HL-60 (cell line): ENCODE data around the gene PGM5.

ENCODE experiments used
- DNase-seq, 2 experiments: peaks; one replicate each; pipeline ENCODE4 v3.0.0-alpha.2; 2010 to 2020; ENCODE audit warnings: low read depth in 1 of 2, low spot score in 1 of 2
- H3K27ac ChIP-seq: fragments of 250-450 bp; sonication (Bioruptor Pico); replicated peaks from 2 replicates; pipeline ENCODE4 v1.5.1; 2020; ENCODE audit warnings: mild to moderate bottlenecking, moderate library complexity
- H3K27me3 ChIP-seq: fragments of 250-450 bp; sonication (Bioruptor Pico); 2 replicates; pipeline ENCODE4 v1.5.1; 2021; ENCODE audit warnings: mild to moderate bottlenecking, moderate library complexity; ENCODE audit not compliant: insufficient read depth, poor library complexity, severe bottlenecking
- H3K4me3 ChIP-seq: replicated peaks from 2 replicates; pipeline ENCODE4 v1.5.1; 2011; ENCODE audit warnings: mild to moderate bottlenecking, control low read depth, low read length; ENCODE audit not compliant: insufficient read depth
- CTCF ChIP-seq: IDR thresholded peaks from one replicate; pipeline ENCODE4 v1.5.1; 2011; ENCODE audit warnings: low read length, control low read depth, inconsistent platforms; ENCODE audit not compliant: insufficient read depth
- GABPA ChIP-seq: IDR thresholded peaks from 2 replicates; pipeline ENCODE4 v1.6.1; 2012; ENCODE audit warnings: low read depth
- POLR2AphosphoS5 ChIP-seq: IDR thresholded peaks from 2 replicates; pipeline ENCODE4 v1.6.1; 2012; ENCODE audit warnings: low read depth
- SPI1 ChIP-seq: IDR thresholded peaks from 2 replicates; pipeline ENCODE4 v1.6.1; 2012; ENCODE audit warnings: low read depth, mild to moderate bottlenecking, borderline replicate concordance
- TF ChIP-seq, protein P1 (sequence below): IDR thresholded peaks from 2 replicates; pipeline ENCODE4 v1.6.1; 2012; ENCODE audit warnings: low read depth; ENCODE audit not compliant: insufficient replicate concordance

Gene PGM5

GRCh38 chr9:68540712-68541535 lies 184.5 kb downstream of the PGM5 start, which contains the start of gene TMEM252:
Gene TMEM252 (minus strand): TSS chr9:68540883. CDS start chr9:68540814, 69 bp downstream.
- Histone ChIP-seq H3K27ac (no peak within 1 kb of the TSS), H3K27me3 (no peaks in the 10 kb centered on the region), H3K4me3 (no peak within 1 kb of the TSS)
- no peak for DNase-seq
- TF ChIP-seq SPI1 (no peak), GABPA (no peak), CTCF (no peak), POLR2AphosphoS5 (no peak)
- TF ChIP-seq, protein P1, sequence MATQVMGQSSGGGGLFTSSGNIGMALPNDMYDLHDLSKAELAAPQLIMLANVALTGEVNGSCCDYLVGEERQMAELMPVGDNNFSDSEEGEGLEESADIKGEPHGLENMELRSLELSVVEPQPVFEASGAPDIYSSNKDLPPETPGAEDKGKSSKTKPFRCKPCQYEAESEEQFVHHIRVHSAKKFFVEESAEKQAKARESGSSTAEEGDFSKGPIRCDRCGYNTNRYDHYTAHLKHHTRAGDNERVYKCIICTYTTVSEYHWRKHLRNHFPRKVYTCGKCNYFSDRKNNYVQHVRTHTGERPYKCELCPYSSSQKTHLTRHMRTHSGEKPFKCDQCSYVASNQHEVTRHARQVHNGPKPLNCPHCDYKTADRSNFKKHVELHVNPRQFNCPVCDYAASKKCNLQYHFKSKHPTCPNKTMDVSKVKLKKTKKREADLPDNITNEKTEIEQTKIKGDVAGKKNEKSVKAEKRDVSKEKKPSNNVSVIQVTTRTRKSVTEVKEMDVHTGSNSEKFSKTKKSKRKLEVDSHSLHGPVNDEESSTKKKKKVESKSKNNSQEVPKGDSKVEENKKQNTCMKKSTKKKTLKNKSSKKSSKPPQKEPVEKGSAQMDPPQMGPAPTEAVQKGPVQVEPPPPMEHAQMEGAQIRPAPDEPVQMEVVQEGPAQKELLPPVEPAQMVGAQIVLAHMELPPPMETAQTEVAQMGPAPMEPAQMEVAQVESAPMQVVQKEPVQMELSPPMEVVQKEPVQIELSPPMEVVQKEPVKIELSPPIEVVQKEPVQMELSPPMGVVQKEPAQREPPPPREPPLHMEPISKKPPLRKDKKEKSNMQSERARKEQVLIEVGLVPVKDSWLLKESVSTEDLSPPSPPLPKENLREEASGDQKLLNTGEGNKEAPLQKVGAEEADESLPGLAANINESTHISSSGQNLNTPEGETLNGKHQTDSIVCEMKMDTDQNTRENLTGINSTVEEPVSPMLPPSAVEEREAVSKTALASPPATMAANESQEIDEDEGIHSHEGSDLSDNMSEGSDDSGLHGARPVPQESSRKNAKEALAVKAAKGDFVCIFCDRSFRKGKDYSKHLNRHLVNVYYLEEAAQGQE: no peak

DNA sequence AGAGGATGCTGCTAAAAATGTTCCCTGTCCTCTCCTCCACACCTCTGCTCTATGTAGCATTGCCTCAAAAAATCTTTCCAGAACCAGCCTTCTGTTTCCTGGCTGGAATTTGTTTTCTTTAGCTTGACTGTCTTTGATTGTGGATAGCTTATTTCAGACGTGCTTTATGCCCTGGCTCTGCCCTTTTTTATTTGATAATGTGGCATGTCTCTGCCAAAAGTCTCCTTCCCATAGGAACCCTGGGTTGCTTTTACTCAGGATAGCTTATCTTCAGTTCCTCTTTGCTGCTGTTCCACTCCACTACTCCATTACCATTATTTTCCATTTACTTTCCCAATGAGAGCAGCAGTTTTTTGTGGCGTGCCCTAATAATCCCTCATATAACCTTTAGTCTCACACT lies 185.2 kb downstream of the PGM5 start:
- no peaks in the 10 kb centered on the region for H3K27me3 ChIP-seq
- no peak overlapping the region for H3K27ac ChIP-seq
- no peak overlapping the region for H3K4me3 ChIP-seq
- no peak for DNase-seq
- TF ChIP-seq SPI1: peak; percentile 10; the same call in 1 of the 2 replicates
- TF ChIP-seq CTCF: no peak

DNA sequence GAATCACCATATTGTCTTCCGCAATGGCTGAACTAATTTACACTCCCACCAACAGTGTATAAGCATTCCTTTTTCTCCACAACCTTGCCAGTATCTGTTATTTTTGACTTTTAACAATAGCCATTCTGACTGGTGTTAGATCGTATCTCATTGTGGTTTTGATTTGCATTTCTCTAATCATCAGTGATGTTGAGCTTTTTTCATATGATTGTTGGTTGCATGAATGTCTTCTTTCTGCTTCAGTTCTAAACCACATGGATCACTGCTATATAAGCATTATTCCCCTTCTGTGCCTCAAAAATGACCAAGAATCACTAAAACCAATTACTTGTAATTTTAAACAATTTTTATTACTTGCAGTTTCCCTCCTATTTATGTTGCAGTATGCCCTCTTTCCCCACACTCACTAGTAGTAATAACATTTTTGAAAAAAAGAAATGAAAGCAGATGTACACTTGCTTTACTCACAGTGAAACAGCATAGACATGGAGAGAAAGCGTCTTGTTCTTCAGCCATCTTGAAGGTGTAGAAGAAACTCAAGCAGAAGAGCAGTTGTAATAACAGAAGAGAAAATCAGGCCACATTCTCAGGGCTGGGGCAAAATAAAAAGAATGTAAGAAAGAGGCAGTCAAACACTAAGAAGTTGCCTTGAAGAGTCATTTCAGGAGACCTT lies 188.8 kb downstream of the PGM5 start:
- TF ChIP-seq GABPA (no peak), CTCF (no peak), SPI1 (no peak), POLR2AphosphoS5 (no peak)
- TF ChIP-seq, protein P1: no peak
- Histone ChIP-seq H3K4me3 (no peak overlapping the region), H3K27ac (peak overlapping the region; percentile 82), H3K27me3 (no peaks in the 10 kb centered on the region)
- DNase-seq: no peak
